SHP77 (cell line): ENCODE results near the gene SPEG.

Experiments
- DNase-seq, 2 experiments: peaks; one replicate each; lab custom pipeline; 2025; lab: John Stamatoyannopoulos, UW

SPEG gene

GRCh38 chr2:219461669-219462068, 27.0 kb downstream of the SPEG start:
- no peak for DNase-seq

GRCh38 chr2:219462349-219462748, 27.7 kb downstream of the SPEG start:
- no peak for DNase-seq

GRCh38 chr2:219464286-219465032, 29.8 kb downstream of the SPEG start:
- DNase-seq = no peak

- no peak for DNase-seq
Observed at GRCh38 chr2:219465659-219466561, 31.3 kb downstream of the SPEG start.

- DNase-seq = no peak
Observed at GRCh38 chr2:219466816-219467735, 32.4 kb downstream of the SPEG start.

GRCh38 chr2:219467736-219468075, 33.1 kb downstream of the SPEG start:
- no peak for DNase-seq

- DNase-seq = no peak
Observed at GRCh38 chr2:219468410-219469185, 34.0 kb downstream of the SPEG start.

- peak in 1 of 2 experiments; percentile 46 for DNase-seq
Observed at GRCh38 chr2:219469186-219469724, 34.6 kb downstream of the SPEG start.

GRCh38 chr2:219470429-219470828, 35.8 kb downstream of the SPEG start:
- DNase-seq = no peak

- DNase-seq = no peak
Observed at GRCh38 chr2:219471476-219472371, 37.1 kb downstream of the SPEG start.

GRCh38 chr2:219472629-219473187, 38.1 kb downstream of the SPEG start:
- DNase-seq = no peak

GRCh38 chr2:219473511-219473910, 38.9 kb downstream of the SPEG start:
- no peak for DNase-seq

GRCh38 chr2:219474285-219475060, 39.8 kb downstream of the SPEG start:
- no peak for DNase-seq

- no peak for DNase-seq
Observed at GRCh38 chr2:219475278-219475677, 40.6 kb downstream of the SPEG start.

GRCh38 chr2:219475697-219476651, 41.3 kb downstream of the SPEG start:
- peak; percentile 67 to 68 for DNase-seq

GRCh38 chr2:219476652-219477151, 42.1 kb downstream of the SPEG start:
- peak in 1 of 2 experiments; percentile 8 for DNase-seq

GRCh38 chr2:219477179-219477578, 42.5 kb downstream of the SPEG start:
- DNase-seq = no peak
